HG02798 (cell line): Measurements from ENCODE around the gene SLC4A1AP.

ENCODE experiments used
- ATAC-seq: cut with Tn5 transposase; IDR thresholded peaks from one replicate; pipeline ENCODE4 v1.9.1; 2021; ENCODE audit warnings: mild to moderate bottlenecking; ENCODE audit not compliant: unreplicated experiment, poor library complexity

SLC4A1AP gene

GRCh38 chr2:27736890-27737204, 73.2 kb downstream of the SLC4A1AP start:
- no peak for ATAC-seq

GRCh38 chr2:27737676-27738348, 74.1 kb downstream of the SLC4A1AP start:
- ATAC-seq: no peak

GRCh38 chr2:27738349-27739057, 74.8 kb downstream of the SLC4A1AP start:
- no peak for ATAC-seq

GRCh38 chr2:27739058-27739373, 75.3 kb downstream of the SLC4A1AP start:
- no peak for ATAC-seq

- no peak for ATAC-seq
Measured at GRCh38 chr2:27741673-27742072, 78.0 kb downstream of the SLC4A1AP start.

- no peak for ATAC-seq
Measured at GRCh38 chr2:27742571-27742970, 78.9 kb downstream of the SLC4A1AP start.
